Measurements from ENCODE around the gene CLIP1.
"Not testable (repeated sequence)": the region's sequence is repeated elsewhere in the genome, so short reads cannot be mapped to it uniquely, and the experiment has no call there.

CLIP1 gene

DNA sequence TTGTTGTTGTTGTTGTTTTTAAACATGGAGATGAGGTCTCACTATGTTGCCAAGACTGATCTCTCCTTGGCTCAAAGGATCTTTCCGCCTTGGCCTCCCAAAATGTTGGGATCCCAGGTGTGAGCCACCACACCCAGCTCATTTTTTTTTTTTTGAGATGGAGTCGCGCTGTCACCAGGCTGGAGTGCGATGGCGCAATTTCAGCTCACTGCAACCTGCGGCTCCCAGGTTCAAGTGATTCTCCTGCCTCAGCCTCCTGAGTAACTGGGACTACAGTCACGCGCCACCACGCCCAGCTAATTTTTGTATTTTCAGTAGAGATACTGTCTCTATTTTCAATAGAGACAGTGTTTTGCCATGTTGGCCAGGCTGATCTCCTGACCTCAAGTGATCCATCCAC lies 4.9 kb upstream of the CLIP1 start:
- no peak overlapping the region for H3K27ac ChIP-seq
- ChIA-PET CTCF (no interaction called here), POLR2A (ENCODE audit: low non-redundant PET) (no interaction called here)
- no peak for DNase-seq (ENCODE audit: low spot score)
- TF ChIP-seq, protein P1, sequence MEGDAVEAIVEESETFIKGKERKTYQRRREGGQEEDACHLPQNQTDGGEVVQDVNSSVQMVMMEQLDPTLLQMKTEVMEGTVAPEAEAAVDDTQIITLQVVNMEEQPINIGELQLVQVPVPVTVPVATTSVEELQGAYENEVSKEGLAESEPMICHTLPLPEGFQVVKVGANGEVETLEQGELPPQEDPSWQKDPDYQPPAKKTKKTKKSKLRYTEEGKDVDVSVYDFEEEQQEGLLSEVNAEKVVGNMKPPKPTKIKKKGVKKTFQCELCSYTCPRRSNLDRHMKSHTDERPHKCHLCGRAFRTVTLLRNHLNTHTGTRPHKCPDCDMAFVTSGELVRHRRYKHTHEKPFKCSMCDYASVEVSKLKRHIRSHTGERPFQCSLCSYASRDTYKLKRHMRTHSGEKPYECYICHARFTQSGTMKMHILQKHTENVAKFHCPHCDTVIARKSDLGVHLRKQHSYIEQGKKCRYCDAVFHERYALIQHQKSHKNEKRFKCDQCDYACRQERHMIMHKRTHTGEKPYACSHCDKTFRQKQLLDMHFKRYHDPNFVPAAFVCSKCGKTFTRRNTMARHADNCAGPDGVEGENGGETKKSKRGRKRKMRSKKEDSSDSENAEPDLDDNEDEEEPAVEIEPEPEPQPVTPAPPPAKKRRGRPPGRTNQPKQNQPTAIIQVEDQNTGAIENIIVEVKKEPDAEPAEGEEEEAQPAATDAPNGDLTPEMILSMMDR (conservative IDR thresholded peaks at IDR 0.05; ENCODE audit: low read depth) = no peak

DNA sequence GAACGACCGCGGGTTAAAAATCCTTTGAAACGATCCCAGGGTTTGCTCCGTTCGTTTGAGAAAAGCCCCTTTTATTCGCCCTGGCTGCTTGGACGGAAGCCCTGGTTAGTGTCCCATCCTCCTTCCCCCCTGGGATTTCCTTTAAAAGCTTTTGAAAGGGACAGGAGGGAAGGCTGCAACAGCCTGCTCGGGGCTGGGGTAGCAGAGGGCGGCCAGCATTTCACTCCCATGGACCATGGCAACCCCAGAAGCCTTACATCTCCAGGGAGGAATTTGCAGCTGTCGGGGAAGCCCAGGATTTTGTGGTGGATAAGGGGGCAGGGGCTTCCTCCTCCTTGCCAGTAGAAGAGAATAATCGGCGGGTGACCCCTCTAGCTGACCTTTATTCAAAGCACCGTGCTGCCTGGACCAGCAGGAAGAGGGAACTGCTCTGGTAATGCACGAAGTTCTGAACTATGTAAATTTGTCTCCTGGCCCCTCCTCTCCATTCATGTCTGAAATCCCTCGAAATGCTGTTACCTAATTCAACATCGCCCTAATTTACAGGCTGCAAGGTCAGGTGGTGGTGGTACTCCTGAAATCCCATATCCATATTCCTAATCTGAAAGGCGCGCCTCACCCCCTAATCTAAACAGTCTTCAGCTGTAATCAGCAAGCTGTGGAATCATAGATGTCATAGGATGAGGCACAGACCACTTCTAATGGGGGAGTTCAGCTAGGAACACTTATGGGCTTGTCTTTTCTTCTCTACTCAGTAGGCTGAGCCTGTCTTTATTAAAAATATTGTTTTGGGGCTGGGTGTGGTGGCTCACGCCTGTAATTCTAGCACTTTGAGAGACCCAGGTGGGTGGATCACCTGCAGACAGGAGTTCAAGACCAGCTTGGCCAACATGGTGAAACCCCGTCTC lies 1.0 kb upstream of the CLIP1 start:
- POLR2A ChIA-PET (ENCODE audit: low non-redundant PET) = no interaction called here

DNA sequence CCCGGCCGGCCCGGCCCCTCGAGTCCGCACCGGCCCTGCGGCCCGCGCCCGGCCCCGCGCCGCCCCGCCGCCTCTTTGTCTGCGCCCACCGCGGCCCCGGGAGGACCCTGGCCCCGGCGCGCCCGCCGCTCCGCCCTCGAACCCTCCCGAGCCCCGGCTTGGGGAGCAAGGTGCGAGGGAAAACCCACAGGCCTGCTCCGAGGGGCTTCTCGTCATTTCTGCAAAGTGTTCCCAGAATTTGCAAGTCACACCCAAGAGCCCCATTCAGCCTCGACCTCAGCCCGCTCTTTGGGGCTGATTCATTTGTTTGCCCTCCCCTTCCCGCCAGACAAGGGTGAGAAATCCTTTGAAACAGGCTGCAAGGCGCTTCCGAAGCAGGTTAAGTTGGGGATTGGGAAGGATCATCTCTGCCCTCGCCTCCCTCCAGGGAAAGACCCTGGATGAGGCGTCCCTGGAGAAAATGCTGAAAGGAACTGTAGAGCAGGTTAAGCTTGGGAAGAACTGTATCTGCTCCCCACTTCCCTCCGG lies 325 bp upstream of the CLIP1 start:
- TF ChIP-seq, protein P1 (conservative IDR thresholded peaks at IDR 0.05; ENCODE audit: low read depth) = no peak
- POLR2A ChIA-PET (ENCODE audit: low non-redundant PET) = interaction anchor here (0.5 kb wide), 1 partner anchor 20 kb away, joined by 6 read pairs; no protein-coding TSS in a partner anchor
- H3K27ac ChIP-seq = peak overlapping the region; percentile 97

More for the DNA sequence above, 1.0 kb upstream of the CLIP1 start:
- CTCF ChIA-PET = interaction anchor here (0.6 to 2.2 kb wide), 3 partner anchors 18 to 48 kb away, joined by 3 to 10 read pairs (median 3); no protein-coding TSS in a partner anchor
- TF ChIP-seq, protein P1 (conservative IDR thresholded peaks at IDR 0.05; ENCODE audit: low read depth) = no peak
- H3K27ac ChIP-seq = peak overlapping the region; percentile 97
- no peak for DNase-seq (ENCODE audit: low spot score)

DNA sequence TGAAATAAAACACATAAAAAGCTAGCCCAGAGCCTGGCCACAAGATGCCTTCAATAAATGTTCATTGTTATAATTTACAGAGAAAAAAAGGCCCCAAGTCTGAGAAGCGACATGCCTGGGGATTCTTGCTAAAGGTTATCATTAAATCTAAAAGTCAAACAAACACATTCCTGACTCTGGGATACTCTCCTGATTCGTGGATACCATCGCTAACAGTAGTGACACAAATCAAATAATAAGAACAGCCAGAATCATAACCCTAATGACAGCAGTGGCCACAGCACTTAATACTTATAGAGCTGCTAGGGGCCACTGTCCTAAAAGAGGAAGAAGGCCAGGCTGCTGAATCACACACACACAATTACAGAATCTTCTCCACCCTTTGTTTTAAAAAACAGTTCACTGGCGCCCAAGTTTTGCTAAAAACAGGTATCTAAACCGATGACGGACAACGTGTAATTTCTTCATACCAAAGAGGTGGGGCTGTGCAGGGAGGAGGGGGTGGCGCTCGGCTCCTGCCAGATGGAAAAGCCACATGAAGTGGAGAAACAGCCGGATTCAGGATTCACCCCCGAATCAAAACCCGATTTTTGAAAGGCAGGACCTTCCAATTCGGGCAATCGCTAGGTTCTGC lies 1.2 kb downstream of the CLIP1 start:
- H3K27ac ChIP-seq = peak overlapping the region; percentile 97
- DNase-seq (ENCODE audit: low spot score) = peak; percentile 57
- ChIA-PET CTCF (interaction anchor here (2.2 to 2.8 kb wide), 2 partner anchors 22 to 50 kb away, joined by 10 to 16 read pairs; no protein-coding TSS in a partner anchor), POLR2A (ENCODE audit: low non-redundant PET) (interaction anchor here (0.8 kb wide), 1 partner anchor 21 kb away, joined by 4 read pairs; no protein-coding TSS in a partner anchor)
- TF ChIP-seq, protein P1 (conservative IDR thresholded peaks at IDR 0.05; ENCODE audit: low read depth) = no peak

More for the DNA sequence above, 325 bp upstream of the CLIP1 start:
- no peak for DNase-seq (ENCODE audit: low spot score)
- CTCF ChIA-PET = interaction anchor here (1.3 to 2.8 kb wide), 3 partner anchors 23 to 49 kb away, joined by 3 to 16 read pairs (median 10); no protein-coding TSS in a partner anchor

DNA sequence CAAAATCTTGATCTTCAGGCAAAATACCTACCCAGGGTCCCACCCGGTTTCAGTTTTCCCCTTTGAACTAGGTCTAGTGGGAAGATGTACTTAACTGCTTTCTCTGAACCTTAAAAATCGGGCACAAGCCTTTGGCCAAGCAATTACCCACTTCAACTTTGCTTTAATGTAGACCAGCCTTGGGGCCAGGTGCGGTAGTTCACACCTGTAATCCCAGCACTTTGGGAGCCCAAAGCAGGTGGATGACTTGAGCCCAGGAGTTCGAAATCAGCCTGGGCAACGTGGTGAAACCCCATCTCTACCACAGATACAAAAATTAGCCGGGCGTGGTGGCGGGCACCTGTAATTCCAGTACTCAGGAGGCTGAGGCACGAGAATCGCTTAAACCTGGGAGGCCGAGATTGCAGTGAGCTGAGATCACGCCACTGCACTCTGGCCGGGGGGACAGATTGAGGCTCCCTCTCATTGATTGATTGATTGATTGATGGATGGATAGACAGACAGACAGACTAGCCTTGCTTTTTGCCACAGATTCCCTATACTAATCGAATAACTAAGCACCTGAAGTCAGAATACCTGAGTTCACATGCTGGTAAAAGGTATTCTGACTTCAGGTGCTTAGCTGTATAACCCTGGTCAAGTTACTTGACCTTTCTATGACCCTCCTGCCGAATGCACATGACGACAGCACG lies 1.9 kb downstream of the CLIP1 start:
- TF ChIP-seq, protein P1 (conservative IDR thresholded peaks at IDR 0.05; ENCODE audit: low read depth) = no peak
- no peak for DNase-seq (ENCODE audit: low spot score)
- ChIA-PET CTCF (interaction anchor here (2.8 kb wide), 1 partner anchor 21 kb away, joined by 16 read pairs; no protein-coding TSS in a partner anchor), POLR2A (ENCODE audit: low non-redundant PET) (interaction anchor here (0.8 kb wide), 1 partner anchor 21 kb away, joined by 4 read pairs; no protein-coding TSS in a partner anchor)
- H3K27ac ChIP-seq = peak overlapping the region; percentile 63

DNA sequence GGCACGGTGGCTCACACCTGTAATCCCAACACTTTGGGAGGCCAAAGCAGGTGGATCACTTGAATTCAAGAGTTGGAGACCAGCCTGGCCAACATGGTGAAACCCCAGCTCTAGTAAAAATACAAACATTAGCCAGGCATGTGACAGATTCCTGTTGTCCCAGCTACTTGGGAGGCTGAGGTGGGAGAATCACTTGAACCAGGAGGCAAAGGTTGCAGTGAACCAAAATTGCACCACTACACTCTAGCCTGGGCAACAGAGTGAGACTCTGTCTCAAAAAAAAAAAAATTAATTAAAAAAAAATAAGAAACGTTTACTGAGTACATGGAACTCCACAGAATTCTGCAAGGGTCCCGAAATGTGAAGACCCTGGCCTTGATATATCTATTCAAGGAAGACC lies 3.4 kb downstream of the CLIP1 start:
- CTCF ChIA-PET = interaction anchor here (0.6 kb wide), 1 partner anchor 10 kb away, joined by 3 read pairs; no protein-coding TSS in a partner anchor
- DNase-seq (ENCODE audit: low spot score); H3K27ac ChIP-seq; POLR2A ChIA-PET (ENCODE audit: low non-redundant PET): not testable (repeated sequence)

DNA sequence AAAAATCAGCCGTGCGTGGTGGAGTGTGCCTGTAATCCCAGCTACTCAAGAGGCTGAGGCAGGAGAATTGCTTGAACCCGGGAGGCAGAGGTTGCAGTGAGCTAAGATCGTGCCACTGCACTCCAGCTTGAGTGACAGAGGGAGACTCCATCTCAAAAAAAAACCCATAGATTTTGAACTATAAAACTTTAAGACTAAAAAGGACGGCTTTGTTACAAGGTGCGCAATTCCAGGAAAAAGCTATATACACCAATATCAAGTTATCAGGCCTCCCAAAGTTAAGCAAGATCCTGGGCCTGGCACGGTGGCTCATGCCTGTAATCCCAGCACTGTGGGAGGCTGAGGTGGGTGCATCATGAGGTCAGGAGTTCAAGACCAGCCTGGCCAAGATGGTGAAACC lies 6.8 kb downstream of the CLIP1 start:
- peak overlapping the region; percentile 45 for H3K27ac ChIP-seq
- POLR2A ChIA-PET (ENCODE audit: low non-redundant PET) = interaction anchor here (0.6 kb wide), 1 partner anchor 9 kb away, joined by 5 read pairs; no protein-coding TSS in a partner anchor
- CTCF ChIA-PET; DNase-seq (ENCODE audit: low spot score): not testable (repeated sequence)

Data from RWPE1 (cell line).